SU-DHL-6 (cell line): Measurements from ENCODE around the gene DLST.

Experiments
- H2AFZ ChIP-seq: fragments of 200-600 bp; sonication (generic); 2 replicates; pipeline ENCODE4 v1.6.1; 2014; ENCODE audit warnings: low read depth, mild to moderate bottlenecking, moderate library complexity, mixed read lengths, antibody characterized with exemption, low read length; ENCODE audit not compliant: severe bottlenecking
- H3F3A ChIP-seq: fragments of 200-600 bp; shearing (Covaris generic); 2 replicates; pipeline ENCODE4 v1.6.0; 2016; ENCODE audit warnings: antibody characterized with exemption, mild to moderate bottlenecking; ENCODE audit not compliant: insufficient read depth
- H3K27ac ChIP-seq: fragments of 200-600 bp; sonication (generic); 2 replicates; pipeline ENCODE4 v1.5.1; 2016; ENCODE audit warnings: low read depth, mild to moderate bottlenecking, low read length, moderate library complexity, mixed read lengths
- H3K27me3 ChIP-seq: fragments of 200-600 bp; sonication (generic), shearing (Covaris generic); 2 replicates; pipeline ENCODE4 v1.6.0; 2014; ENCODE audit warnings: mild to moderate bottlenecking, low read length
- H3K36me3 ChIP-seq: fragments of 200-600 bp; sonication (generic); 2 replicates; pipeline ENCODE4 v1.6.1; 2014; ENCODE audit warnings: mild to moderate bottlenecking, low read length, mixed read lengths
- H3K4me2 ChIP-seq: fragments of 300-600, 200-600 bp; shearing (Covaris generic), sonication (generic); 2 replicates; pipeline ENCODE4 v1.6.0; 2014; ENCODE audit warnings: low read length, low read depth, mild to moderate bottlenecking; ENCODE audit not compliant: poor library complexity, severe bottlenecking
- H3K4me3 ChIP-seq: fragments of 200-600 bp; sonication (generic); 2 replicates; pipeline ENCODE4 v1.5.1; 2014; ENCODE audit warnings: antibody characterized with exemption, low read length, mild to moderate bottlenecking, mixed read lengths; ENCODE audit not compliant: insufficient read depth, poor library complexity, severe bottlenecking
- H3K79me2 ChIP-seq: fragments of 200-600 bp; sonication (generic); 2 replicates; pipeline ENCODE4 v1.6.1; 2014; ENCODE audit warnings: mild to moderate bottlenecking, low read length, moderate library complexity; ENCODE audit not compliant: insufficient read depth
- H3K9ac ChIP-seq: fragments of 200-600 bp; sonication (generic); 2 replicates; pipeline ENCODE4 v1.7.0; 2014; ENCODE audit warnings: mild to moderate bottlenecking, low read length
- H3K9me2 ChIP-seq: fragments of 200-600 bp; sonication (generic); replicated peaks from 2 replicates; pipeline ENCODE4 v1.6.1; 2014; ENCODE audit warnings: low read length; ENCODE audit not compliant: insufficient read depth
- H3K9me3 ChIP-seq: fragments of 200-600 bp; sonication (generic); 2 replicates; pipeline ENCODE4 v1.6.1; 2014; ENCODE audit warnings: low read length, mixed read lengths; ENCODE audit not compliant: insufficient read depth
- H4K20me1 ChIP-seq: fragments of 200-600 bp; sonication (generic); 2 replicates; pipeline ENCODE4 v1.6.1; 2014; ENCODE audit warnings: low read depth, mild to moderate bottlenecking, antibody characterized with exemption, low read length, moderate library complexity, mixed read lengths
- CTCF ChIP-seq: fragments of 200-600 bp; sonication (generic); IDR thresholded peaks from one replicate; pipeline ENCODE4 v1.5.1; 2017; ENCODE audit warnings: antibody characterized with exemption, mild to moderate bottlenecking, low read length, moderate library complexity; ENCODE audit not compliant: insufficient read depth, poor library complexity, severe bottlenecking
- EZH2phosphoT487 ChIP-seq: fragments of 200-600 bp; sonication (generic), shearing (Covaris generic); conservative IDR thresholded peaks from 2 replicates; pipeline ENCODE4 v1.6.1; 2018; ENCODE audit warnings: mild to moderate bottlenecking, antibody characterized with exemption, low read length, moderate library complexity, mixed read lengths

The DLST gene

DNA sequence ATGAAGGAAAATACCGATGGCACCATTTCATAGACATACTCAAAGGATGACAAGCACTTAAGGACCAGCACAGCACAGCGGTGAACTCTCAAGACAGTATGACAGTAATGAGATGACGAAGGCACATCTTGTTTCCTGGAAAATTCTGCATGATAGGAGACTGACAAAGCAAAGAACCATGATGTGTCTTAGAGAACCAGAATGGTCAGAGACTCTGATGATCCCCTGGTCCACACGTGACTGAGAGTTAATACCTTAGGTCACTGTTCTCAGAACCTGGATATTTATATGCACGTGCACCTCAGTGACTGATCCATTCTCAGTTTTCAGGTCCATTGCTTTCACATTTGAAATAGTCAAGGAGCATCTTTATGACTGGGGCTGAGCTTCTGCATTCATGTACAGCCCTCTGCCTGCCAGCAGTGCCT, 41.1 kb upstream of the DLST start:
- Histone ChIP-seq H3K27me3 (no peaks in the 10 kb centered on the region), H3K36me3 (0 out of 2 replicates have a peak, but pooled peaks cover 4% of the 10 kb centered on the region), H3K9me2 (no peaks in the 10 kb centered on the region), H3K4me2 (no peak overlapping the region), H3K79me2 (no peaks in the 10 kb centered on the region), H3K9ac (no peak overlapping the region), H4K20me1 (no peaks in the 10 kb centered on the region), H2AFZ (no peak overlapping the region), H3K9me3 (no peaks in the 10 kb centered on the region), H3K27ac (no peak overlapping the region), H3F3A (peaks cover 10% of the 10 kb centered on the region; the same call in 1 of the 2 replicates), H3K4me3 (no peak overlapping the region)
- TF ChIP-seq CTCF (no peak), EZH2phosphoT487 (no peak)

DNA sequence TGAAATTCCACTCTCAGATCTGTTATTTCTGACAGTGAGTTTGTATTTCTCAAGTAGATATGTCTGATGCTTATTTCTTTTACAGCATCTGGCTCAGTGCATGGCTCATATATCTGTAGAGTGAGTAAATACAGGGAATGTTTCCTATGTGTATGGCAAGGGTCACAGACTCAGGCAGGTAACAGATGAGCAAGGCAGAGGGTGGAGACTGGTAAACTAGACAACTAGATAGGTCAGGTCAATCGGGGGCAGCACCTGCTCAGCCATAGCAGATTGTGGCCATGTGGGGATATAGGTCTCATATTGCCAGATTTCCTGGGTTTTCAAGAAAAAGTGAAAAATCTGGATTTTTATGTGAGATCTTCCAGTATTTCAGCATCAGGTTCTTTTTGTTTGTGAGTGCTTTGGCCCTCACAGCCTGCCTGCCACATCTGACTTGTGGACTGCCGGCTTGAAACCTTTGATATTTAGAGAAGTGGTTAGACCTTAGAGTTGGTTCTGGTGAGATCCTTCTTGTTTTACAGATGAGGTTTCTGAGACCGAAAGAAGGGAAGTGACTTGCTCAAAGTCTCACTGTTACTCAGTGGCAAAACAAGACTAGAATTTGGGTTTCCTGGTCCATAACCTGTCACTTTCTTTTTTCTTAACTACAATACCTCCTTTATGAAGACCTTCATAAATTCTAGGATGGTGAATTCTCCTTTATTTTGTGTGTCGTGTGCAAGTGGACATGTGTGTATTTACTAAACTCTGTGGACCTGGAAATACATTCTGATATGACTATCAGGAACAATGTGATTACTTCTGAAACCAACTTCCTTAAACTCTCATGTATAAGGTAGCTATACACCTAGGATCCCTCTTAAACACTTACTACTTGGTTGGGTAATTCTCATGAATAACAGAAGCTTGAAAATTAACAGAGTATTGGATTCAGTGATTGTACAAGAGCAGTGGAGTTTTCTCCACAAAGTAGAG, 40.2 kb upstream of the DLST start:
- Histone ChIP-seq H3K27ac (no peak overlapping the region), H3K27me3 (no peaks in the 10 kb centered on the region), H4K20me1 (no peaks in the 10 kb centered on the region), H3K79me2 (no peaks in the 10 kb centered on the region), H3K36me3 (no peaks in the 10 kb centered on the region), H2AFZ (no peak overlapping the region), H3K9me2 (no peaks in the 10 kb centered on the region), H3K4me2 (no peak overlapping the region), H3K4me3 (no peak overlapping the region), H3K9ac (no peak overlapping the region), H3K9me3 (no peaks in the 10 kb centered on the region), H3F3A (peaks cover under 1% of the 10 kb centered on the region; the same call in 1 of the 2 replicates)
- TF ChIP-seq CTCF (no peak), EZH2phosphoT487 (no peak)

DNA sequence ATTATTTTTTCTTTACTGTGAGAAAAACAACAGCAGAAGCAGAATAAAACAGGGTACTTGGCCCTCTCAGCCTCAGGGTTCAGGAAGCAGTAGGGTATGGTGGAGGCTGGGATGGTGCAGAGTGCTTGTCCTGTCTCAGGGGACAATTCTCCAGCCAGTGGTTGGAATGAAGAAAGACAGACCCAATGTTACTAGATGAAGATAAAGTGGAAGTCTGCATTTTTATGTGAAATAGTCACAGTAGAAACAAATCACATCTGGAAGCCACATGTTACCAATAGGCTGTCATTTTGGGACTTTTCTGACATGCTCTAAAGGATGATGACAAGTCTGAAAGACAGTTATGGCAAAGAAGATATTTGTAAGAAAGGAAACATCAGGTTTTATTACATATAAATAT, 38.1 kb upstream of the DLST start:
- no peaks in the 10 kb centered on the region for H3K27me3 ChIP-seq
- H3K4me3 ChIP-seq = no peak overlapping the region
- no peaks in the 10 kb centered on the region for H3K79me2 ChIP-seq
- no peaks in the 10 kb centered on the region for H4K20me1 ChIP-seq
- no peak overlapping the region for H2AFZ ChIP-seq
- TF ChIP-seq EZH2phosphoT487 (no peak), CTCF (no peak)
- no peak overlapping the region for H3K27ac ChIP-seq
- no peaks in the 10 kb centered on the region for H3K36me3 ChIP-seq
- no peaks in the 10 kb centered on the region for H3K9me3 ChIP-seq
- H3K9me2 ChIP-seq = no peaks in the 10 kb centered on the region
- H3K9ac ChIP-seq = no peak overlapping the region
- no peak overlapping the region for H3K4me2 ChIP-seq
- H3F3A ChIP-seq = no peaks in the 10 kb centered on the region
